Left lung (tissue), 10 donors: Measurements from ENCODE around the gene PIP5K1B. TPM values are rescaled to one million over a fixed set of nuclear protein-coding genes. Genes with fewer than 3 reads are reported as not detected.

Source experiments
- ATAC-seq: fragments of 200-7000 bp; cut with Tn5 transposase; one replicate; pipeline ENCODE4 v1.9.1; 2020; ENCODE audit warnings: moderate library complexity
- DNase-seq, 4 donors: peaks; one replicate each; pipeline ENCODE4 v3.0.0-alpha.2; 2013 to 2020
- H3K27ac ChIP-seq, 2 donors: fragments of 200-600 bp; sonication (generic) in 1 of 2; one replicate each; pipeline versions ENCODE4 v1.5.0 to v1.8.0; 2020 to 2021
- H3K27me3 ChIP-seq, 2 donors: fragments of 200-600 bp; sonication (generic) in 1 of 2; one replicate each; pipeline versions ENCODE4 v1.5.0 to v1.8.0; 2020 to 2021
- H3K36me3 ChIP-seq, 2 donors: fragments of 200-600 bp; sonication (generic) in 1 of 2; one replicate each; pipeline versions ENCODE4 v1.5.0 to v1.8.0; 2020 to 2021
- H3K4me1 ChIP-seq, 2 donors: fragments of 200-600 bp; one replicate each; pipeline ENCODE4 v1.8.0; 2021
- H3K4me3 ChIP-seq, 2 donors: fragments of 200-600 bp; sonication (generic) in 1 of 2; one replicate each; pipeline versions ENCODE4 v1.5.0 to v1.8.0; 2020 to 2021; ENCODE audit warnings: mild to moderate bottlenecking in 1 of 2
- H3K9me3 ChIP-seq, 2 donors: fragments of 200-600 bp; sonication (generic) in 1 of 2; one replicate each; pipeline versions ENCODE4 v1.5.0 to v1.8.0; 2020 to 2021
- CTCF ChIP-seq, 2 donors: fragments of 200-600 bp; sonication (generic) in 1 of 2; IDR thresholded peaks; one replicate each; pipeline versions ENCODE4 v1.5.0 to v1.8.0; 2021; ENCODE audit warnings: antibody characterized with exemption in 2 of 2
- intact Hi-C, 2 donors: fragments of 100-400 bp; cut with DNase I; formaldehyde crosslinking; loops; one replicate each; pipeline versions ENCODE4 v1.11.2 to v1.14.2; 2022
- polyA plus RNA-seq, 6 donors: library from polyadenylated mRNA; unstranded; fragments of 120-200 nt; gene quantifications; one replicate each; pipeline ENCODE4 v1.2.1, GENCODE V29; 2013; ENCODE audit not compliant: insufficient read length in 6 of 6
- total RNA-seq, 2 donors: library from RNA; stranded (reverse); fragmentation: NEBNext Ultra II Directional; extraction: Animal tissue kit (Norgen Biotek cat#: 25700); gene quantifications; one replicate each; pipeline ENCODE4 v1.2.1, GENCODE V29; 2021
- donor health status: DM: no; HTN: yes; CAD: no.
- donor health status: DM: no; HTN: no; CAD: no.

The PIP5K1B gene
- total and polyA plus RNA-seq, 8 donors = 3.1 to 31.0 (median 4.2) TPM

DNA sequence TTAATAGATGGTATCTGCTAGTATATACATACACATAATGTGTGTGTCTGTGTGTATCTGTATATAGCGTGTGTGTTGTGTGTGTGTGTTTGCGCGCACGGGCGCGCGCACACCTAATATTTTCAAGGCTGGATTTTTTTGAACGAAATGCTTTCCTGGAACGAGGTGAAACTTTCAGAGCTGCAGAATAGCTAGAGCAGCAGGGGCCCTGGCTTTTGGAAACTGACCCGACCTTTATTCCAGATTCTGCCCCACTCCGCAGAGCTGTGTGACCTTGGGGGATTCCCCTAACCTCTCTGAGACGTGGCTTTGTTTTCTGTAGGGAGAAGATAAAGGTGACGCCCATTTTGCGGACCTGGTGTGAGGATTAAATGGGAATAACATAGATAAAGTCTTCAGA, 331.3 kb downstream of the PIP5K1B start:
- ATAC-seq (peak; percentile 41), DNase-seq (no peak)
- peak overlapping the region; percentile 50 to 74 for H3K4me3 ChIP-seq
- H3K9me3 ChIP-seq = no peaks in the 10 kb centered on the region
- H3K36me3 ChIP-seq = no peaks in the 10 kb centered on the region
- H3K27me3 ChIP-seq = no peaks in the 10 kb centered on the region
- intact Hi-C loops = no loop called here
- no peak for TF ChIP-seq CTCF (IDR thresholded peaks at IDR 0.05)
- H3K27ac ChIP-seq = peak overlapping the region; percentile 73 to 86
- peaks cover 3 to 14% of the 10 kb centered on the region in 2 donors for H3K4me1 ChIP-seq

GRCh38 chr9:69036799-69037198, 331.8 kb downstream of the PIP5K1B start:
- H3K27me3 ChIP-seq = no peaks in the 10 kb centered on the region
- H3K36me3 ChIP-seq = no peaks in the 10 kb centered on the region
- H3K9me3 ChIP-seq = no peaks in the 10 kb centered on the region
- H3K27ac ChIP-seq = peak overlapping the region in 1 of 2 donors; percentile 86
- intact Hi-C loops = no loop called here
- peak overlapping the region in 1 of 2 donors; percentile 74 for H3K4me3 ChIP-seq
- ATAC-seq = no peak
- TF ChIP-seq CTCF (IDR thresholded peaks at IDR 0.05) = no peak
- no peak for DNase-seq
- H3K4me1 ChIP-seq = peaks cover 3 to 14% of the 10 kb centered on the region in 2 donors

- ATAC-seq (no peak), DNase-seq (no peak)
- TF ChIP-seq CTCF (IDR thresholded peaks at IDR 0.05) = no peak
- Histone ChIP-seq H3K27me3 (no peaks in the 10 kb centered on the region), H3K4me3 (no peak overlapping the region), H3K27ac (no peak overlapping the region), H3K9me3 (no peaks in the 10 kb centered on the region), H3K36me3 (no peaks in the 10 kb centered on the region), H3K4me1 (peaks cover 0 to 12% of the 10 kb centered on the region in 2 donors)
- intact Hi-C loops = no loop called here
Measured at GRCh38 chr9:69040646-69041045, 335.6 kb downstream of the PIP5K1B start.

GRCh38 chr9:69044240-69045219, 339.5 kb downstream of the PIP5K1B start:
- H3K4me1 ChIP-seq = peaks cover 0 to 4% of the 10 kb centered on the region in 2 donors
- ATAC-seq (peak; percentile 55), DNase-seq (no peak)
- H3K36me3 ChIP-seq = peaks cover 0 to 32% of the 10 kb centered on the region in 2 donors
- intact Hi-C loops = no loop called here
- no peak for TF ChIP-seq CTCF (IDR thresholded peaks at IDR 0.05)
- H3K27me3 ChIP-seq = no peaks in the 10 kb centered on the region
- no peaks in the 10 kb centered on the region for H3K9me3 ChIP-seq
- no peak overlapping the region for H3K4me3 ChIP-seq
- no peak overlapping the region for H3K27ac ChIP-seq

- ATAC-seq (no peak), DNase-seq (no peak)
- H3K4me3 ChIP-seq = no peak overlapping the region
- intact Hi-C loops = no loop called here
- H3K27me3 ChIP-seq = no peaks in the 10 kb centered on the region
- peaks cover 0 to 4% of the 10 kb centered on the region in 2 donors for H3K4me1 ChIP-seq
- TF ChIP-seq CTCF (IDR thresholded peaks at IDR 0.05) = no peak
- H3K27ac ChIP-seq = no peak overlapping the region
- H3K9me3 ChIP-seq = no peaks in the 10 kb centered on the region
- peaks cover 0 to 37% of the 10 kb centered on the region in 2 donors for H3K36me3 ChIP-seq
Measured at GRCh38 chr9:69045821-69046220, 340.8 kb downstream of the PIP5K1B start.
